GM19455 (cell line): ENCODE data around the gene PUDP.
"Not testable (repeated sequence)": the region's sequence is repeated elsewhere in the genome, so short reads cannot be mapped to it uniquely, and the experiment has no call there.

Experiments
- ATAC-seq: cut with Tn5 transposase; IDR thresholded peaks from one replicate; pipeline ENCODE4 v1.9.1; 2021; ENCODE audit not compliant: unreplicated experiment

Gene PUDP

GRCh38 chrX:7147978-7148854 lies at the start of gene PUDP:
PUDP (minus strand) TSS chrX:7148153; CDS start chrX:7148113, 40 bp downstream.
- peak; percentile 78 for ATAC-seq

GRCh38 chrX:7194606-7195005 lies 46.7 kb upstream of the PUDP start:
- ATAC-seq: no peak

- no peak for ATAC-seq
These were observed 44.9 kb upstream of the PUDP start for GRCh38 chrX:7192871-7193270.

GRCh38 chrX:7191681-7192110 lies 43.7 kb upstream of the PUDP start:
- ATAC-seq: no peak

GRCh38 chrX:7190157-7190556 lies 42.2 kb upstream of the PUDP start:
- no peak for ATAC-seq

- no peak for ATAC-seq
These were observed 40.7 kb upstream of the PUDP start for GRCh38 chrX:7188672-7189071.

GRCh38 chrX:7184816-7185215 lies 36.9 kb upstream of the PUDP start:
- no peak for ATAC-seq

GRCh38 chrX:7179446-7179845 lies 31.5 kb upstream of the PUDP start:
- no peak for ATAC-seq

GRCh38 chrX:7178859-7179258 lies 30.9 kb upstream of the PUDP start:
- ATAC-seq: not testable (repeated sequence)

GRCh38 chrX:7170898-7171297 lies 22.9 kb upstream of the PUDP start:
- ATAC-seq: no peak

- no peak for ATAC-seq
These were observed 21.7 kb upstream of the PUDP start for GRCh38 chrX:7169627-7170026.

GRCh38 chrX:7168371-7168770 lies 20.4 kb upstream of the PUDP start:
- ATAC-seq: no peak

GRCh38 chrX:7164174-7164573 lies 16.2 kb upstream of the PUDP start:
- ATAC-seq: no peak

- no peak for ATAC-seq
These were observed 15.3 kb upstream of the PUDP start for GRCh38 chrX:7163146-7163677.

GRCh38 chrX:7159149-7159861 lies 11.4 kb upstream of the PUDP start:
- ATAC-seq: no peak

- ATAC-seq: no peak
These were observed 10.6 kb upstream of the PUDP start for GRCh38 chrX:7158468-7158990.

GRCh38 chrX:7156879-7157278 lies 8.9 kb upstream of the PUDP start:
- ATAC-seq: no peak

GRCh38 chrX:7155163-7155562 lies 7.2 kb upstream of the PUDP start:
- no peak for ATAC-seq

- ATAC-seq: no peak
These were observed 6.2 kb upstream of the PUDP start for GRCh38 chrX:7154041-7154597.

GRCh38 chrX:7153231-7153630 lies 5.3 kb upstream of the PUDP start:
- no peak for ATAC-seq

GRCh38 chrX:7149411-7149810 lies 1.5 kb upstream of the PUDP start:
- ATAC-seq: no peak
